ENCODE results near the gene CCND2. TPM values are rescaled to one million over a fixed set of nuclear protein-coding genes. Genes with fewer than 3 reads are reported as not detected.

Gene CCND2
- total and polyA plus RNA-seq, 2 of the 4 experiments (the other 2 are of a cell fraction) = 1.1 to 2.3 TPM

- Histone ChIP-seq H3K79me1 (ENCODE audit: low read depth in 1 of 2, low read length in 2 of 2) (no peaks in the 10 kb centered on the region), H2BK120ac (ENCODE audit: low read depth, low read length) (no peak overlapping the region), H2AFZ (replicated peaks; ENCODE audit: low read length, poor library complexity) (no peak overlapping the region), H3K9ac (ENCODE audit: low read depth, low read length) (no peak overlapping the region), H4K8ac (ENCODE audit: low read depth in 2 of 2, low read length in 2 of 2) (no peak overlapping the region), H3K27ac (ENCODE audit: insufficient read depth, low read length) (no peak overlapping the region), H4K5ac (ENCODE audit: low read depth, low read length) (no peak overlapping the region), H3K27me3 (ENCODE audit: control insufficient read depth, insufficient read depth, low read length) (no peaks in the 10 kb centered on the region; the same call in 1 of the 2 replicates), H4K20me1 (ENCODE audit: insufficient read depth, low read length) (no peaks in the 10 kb centered on the region), H4K91ac (ENCODE audit: insufficient read depth, low read depth, low read length) (no peak overlapping the region), H3K4me1 (ENCODE audit: control insufficient read depth, insufficient read depth, low read length) (no peaks in the 10 kb centered on the region), H3K4me2 (ENCODE audit: low read depth, low read length) (no peak overlapping the region), H2AK5ac (ENCODE audit: low read depth, low read length) (no peak overlapping the region), H2BK15ac (ENCODE audit: low read depth, low read length) (no peak overlapping the region), H3K23ac (ENCODE audit: low read depth, low read length) (no peak overlapping the region), H3K9me3 (ENCODE audit: control insufficient read depth, insufficient read depth, low read length) (no peaks in the 10 kb centered on the region; the same call in 1 of the 2 replicates), H3K4me3 (ENCODE audit: insufficient read depth, low read depth, low read length) (no peak overlapping the region), H2BK5ac (ENCODE audit: low read depth, low read length, poor library complexity, severe bottlenecking) (no peak overlapping the region), H2AK9ac (replicated peaks; ENCODE audit: low read depth, low read length, poor library complexity) (no peak overlapping the region), H3K4ac (ENCODE audit: low read depth, low read length) (no peak overlapping the region), H2BK20ac (ENCODE audit: low read depth, low read length) (no peak overlapping the region), H3K18ac (ENCODE audit: low read depth, low read length) (no peak overlapping the region), H3K14ac (replicated peaks; ENCODE audit: low read depth, low read length) (no peak overlapping the region), H3K9me1 (ENCODE audit: insufficient read depth, low read length) (no peaks in the 10 kb centered on the region), H3K36me3 (ENCODE audit: control insufficient read depth, insufficient read depth, low read length) (no peaks in the 10 kb centered on the region), H3K56ac (ENCODE audit: extremely low read depth, insufficient read depth, low read length) (no peak overlapping the region)
- POLR2A ChIA-PET (ENCODE audit: unreplicated experiment) = no interaction called here
- DNase-seq (no peak), ATAC-seq (ENCODE audit: low read depth) (no peak)
- dilution Hi-C loops (cut with HindIII; ENCODE audit: low sequenced_read_pairs, unreplicated experiment) (no loop called here), intact Hi-C loops (cut with micrococcal nuclease) (no loop called here), in situ Hi-C loops (cut with MboI; ENCODE audit: low sequenced_read_pairs) (no loop called here)
- WGBS, 2 experiments (ENCODE audit: extremely low coverage in 2 of 2, insufficient read length in 1 of 2) = 38% methylated on average over 9 of the region's 15 CpGs; no CpG with 5 or more reads in 1 of the 2 experiments
- no TSS peak for BruUV-seq (replicated peaks)
- CTCF ChIA-PET = no interaction called here
- TF ChIP-seq SMC3 (IDR thresholded peaks at IDR 0.05; ENCODE audit: low read depth, low read length) = no peak
- no peak for TF ChIP-seq MXI1 (IDR thresholded peaks at IDR 0.05; ENCODE audit: borderline replicate concordance, low read depth, low read length)
- no peak for TF ChIP-seq CHD1 (IDR thresholded peaks at IDR 0.05; ENCODE audit: low read depth, low read length)
- no peak for TF ChIP-seq CEBPB (IDR thresholded peaks at IDR 0.05; ENCODE audit: low read depth, low read length)
- TF ChIP-seq ELK1 (IDR thresholded peaks at IDR 0.05; ENCODE audit: borderline replicate concordance, low read depth, low read length) = no peak
- no peak for TF ChIP-seq POLR2A (IDR thresholded peaks at IDR 0.05; ENCODE audit: low read depth, low read length)
- TF ChIP-seq MAFK (IDR thresholded peaks at IDR 0.05; ENCODE audit: low read depth, low read length) = no peak
- TF ChIP-seq BHLHE40 (IDR thresholded peaks at IDR 0.05; ENCODE audit: low read depth, low read length) = no peak
Observed at GRCh38 chr12:4224206-4224889, 49.2 kb upstream of the CCND2 start.

All from IMR-90 (cell line).